ENCODE data around the gene ZBTB17.

ZBTB17 gene

DNA sequence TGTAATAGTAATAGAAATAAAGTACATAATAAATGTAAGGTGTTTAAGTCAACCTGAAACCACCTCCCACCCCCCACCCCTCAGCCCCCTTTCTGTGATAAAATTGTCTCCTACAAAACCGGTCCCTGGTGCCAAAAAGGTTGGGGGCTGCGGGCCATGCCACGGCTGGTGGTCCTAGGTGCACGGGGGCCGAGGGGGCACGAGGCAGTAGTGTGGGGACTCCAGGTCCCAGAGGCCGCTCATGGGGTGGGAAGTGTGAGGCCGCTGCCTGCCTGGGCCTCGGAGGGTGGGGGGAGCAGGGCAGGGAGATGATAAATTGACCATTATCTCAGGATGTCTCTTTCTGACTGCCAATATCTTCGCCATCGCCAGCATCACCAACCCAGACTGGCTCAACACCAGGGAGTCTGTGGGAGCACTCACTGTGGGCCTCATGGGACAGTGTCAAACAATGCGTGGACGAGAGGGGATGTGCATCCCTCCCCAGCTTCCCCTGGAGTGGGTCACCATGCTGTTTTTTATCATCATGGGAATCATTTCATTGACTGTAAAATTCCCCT is 6.5 kb downstream of the ZBTB17 start:
- no peak overlapping the region for H3K27ac ChIP-seq
- TF ChIP-seq ZFX (IDR thresholded peaks at IDR 0.05; ENCODE audit: borderline replicate concordance): no peak
- TF ChIP-seq, protein P1, sequence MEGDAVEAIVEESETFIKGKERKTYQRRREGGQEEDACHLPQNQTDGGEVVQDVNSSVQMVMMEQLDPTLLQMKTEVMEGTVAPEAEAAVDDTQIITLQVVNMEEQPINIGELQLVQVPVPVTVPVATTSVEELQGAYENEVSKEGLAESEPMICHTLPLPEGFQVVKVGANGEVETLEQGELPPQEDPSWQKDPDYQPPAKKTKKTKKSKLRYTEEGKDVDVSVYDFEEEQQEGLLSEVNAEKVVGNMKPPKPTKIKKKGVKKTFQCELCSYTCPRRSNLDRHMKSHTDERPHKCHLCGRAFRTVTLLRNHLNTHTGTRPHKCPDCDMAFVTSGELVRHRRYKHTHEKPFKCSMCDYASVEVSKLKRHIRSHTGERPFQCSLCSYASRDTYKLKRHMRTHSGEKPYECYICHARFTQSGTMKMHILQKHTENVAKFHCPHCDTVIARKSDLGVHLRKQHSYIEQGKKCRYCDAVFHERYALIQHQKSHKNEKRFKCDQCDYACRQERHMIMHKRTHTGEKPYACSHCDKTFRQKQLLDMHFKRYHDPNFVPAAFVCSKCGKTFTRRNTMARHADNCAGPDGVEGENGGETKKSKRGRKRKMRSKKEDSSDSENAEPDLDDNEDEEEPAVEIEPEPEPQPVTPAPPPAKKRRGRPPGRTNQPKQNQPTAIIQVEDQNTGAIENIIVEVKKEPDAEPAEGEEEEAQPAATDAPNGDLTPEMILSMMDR (IDR thresholded peaks at IDR 0.05): no peak

GRCh38 chr1:15968172-15968571 is 7.7 kb downstream of the ZBTB17 start:
- TF ChIP-seq, protein P1 (IDR thresholded peaks at IDR 0.05): no peak
- TF ChIP-seq ZFX (IDR thresholded peaks at IDR 0.05; ENCODE audit: borderline replicate concordance): no peak
- no peak overlapping the region for H3K27ac ChIP-seq

GRCh38 chr1:15966956-15967344 is 9.0 kb downstream of the ZBTB17 start:
- no peak overlapping the region for H3K27ac ChIP-seq

GRCh38 chr1:15966081-15966955 is 9.6 kb downstream of the ZBTB17 start:
- no peak overlapping the region for H3K27ac ChIP-seq
- TF ChIP-seq ZFX (IDR thresholded peaks at IDR 0.05; ENCODE audit: borderline replicate concordance): no peak
- TF ChIP-seq, protein P1 (IDR thresholded peaks at IDR 0.05): no peak

More at GRCh38 chr1:15966956-15967344, 9.0 kb downstream of the ZBTB17 start:
- TF ChIP-seq ZFX (IDR thresholded peaks at IDR 0.05; ENCODE audit: borderline replicate concordance): no peak
- TF ChIP-seq, protein P1 (IDR thresholded peaks at IDR 0.05): no peak

DNA sequence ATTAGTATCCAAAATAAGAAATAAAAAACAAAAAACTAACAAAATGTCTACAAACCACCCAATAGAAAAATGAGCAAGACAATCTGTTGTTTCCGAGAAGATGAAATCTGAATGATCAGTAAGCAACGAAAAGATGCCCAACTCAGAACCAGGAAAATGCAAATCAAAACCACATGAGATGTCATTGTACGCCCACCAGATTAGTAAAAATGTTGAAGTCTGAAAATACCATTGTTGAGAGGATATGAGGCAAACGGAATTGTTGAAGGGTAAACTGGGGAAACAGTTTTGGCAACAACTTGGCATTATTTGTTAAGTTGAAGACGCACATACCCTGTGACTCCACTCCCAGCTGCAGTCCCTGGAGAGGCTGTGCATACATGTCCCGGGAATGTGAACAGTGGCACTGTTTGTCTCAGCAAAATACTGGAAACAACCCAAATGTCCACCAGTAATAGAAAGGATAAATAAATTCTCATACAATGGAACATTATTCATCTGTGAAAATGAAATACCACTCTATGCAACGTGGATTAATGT is 10.6 kb downstream of the ZBTB17 start:
- no peak overlapping the region for H3K27ac ChIP-seq
- TF ChIP-seq, protein P1 (IDR thresholded peaks at IDR 0.05): no peak
- no peak for TF ChIP-seq ZFX (IDR thresholded peaks at IDR 0.05; ENCODE audit: borderline replicate concordance)

GRCh38 chr1:15963968-15964648 is 11.8 kb downstream of the ZBTB17 start:
- H3K27ac ChIP-seq: no peak overlapping the region
- TF ChIP-seq, protein P1 (IDR thresholded peaks at IDR 0.05): no peak
- no peak for TF ChIP-seq ZFX (IDR thresholded peaks at IDR 0.05; ENCODE audit: borderline replicate concordance)
